HG03196 (cell line): Measurements from ENCODE around the gene PES1.
"Not testable (repeated sequence)": the region's sequence is repeated elsewhere in the genome, so short reads cannot be mapped to it uniquely, and the experiment has no call there.

Experiments used
- ATAC-seq: cut with Tn5 transposase; IDR thresholded peaks from one replicate; pipeline ENCODE4 v1.9.1; 2021; ENCODE audit not compliant: unreplicated experiment

PES1 gene

GRCh38 chr22:30591588-30592359 lies at the start of gene PES1:
PES1 (minus strand) TSS chr22:30591910; CDS start chr22:30591833, 77 bp downstream.
- ATAC-seq = peak; percentile 91

GRCh38 chr22:30640839-30641430 lies 49.2 kb upstream of the PES1 start:
- ATAC-seq = no peak

GRCh38 chr22:30640361-30640760 lies 48.7 kb upstream of the PES1 start:
- no peak for ATAC-seq

GRCh38 chr22:30637701-30638114 lies 46.0 kb upstream of the PES1 start:
- ATAC-seq = no peak

- no peak for ATAC-seq
Observed at GRCh38 chr22:30636226-30637077, 44.7 kb upstream of the PES1 start.

- ATAC-seq = peak; percentile 57
Observed at GRCh38 chr22:30635273-30636225, 43.8 kb upstream of the PES1 start, which contains the start of gene SLC35E4. SLC35E4 (plus strand) TSS chr22:30635781; CDS start chr22:30636451, 670 bp downstream.

- ATAC-seq = peak; percentile 52
Observed at GRCh38 chr22:30634471-30635233, 42.9 kb upstream of the PES1 start.

- ATAC-seq = not testable (repeated sequence)
Observed at GRCh38 chr22:30631469-30631868, 39.8 kb upstream of the PES1 start.

- no peak for ATAC-seq
Observed at GRCh38 chr22:30628491-30628890, 36.8 kb upstream of the PES1 start.

GRCh38 chr22:30627471-30627870 lies 35.8 kb upstream of the PES1 start:
- ATAC-seq = no peak

- no peak for ATAC-seq
Observed at GRCh38 chr22:30626413-30626812, 34.7 kb upstream of the PES1 start.

- not testable (repeated sequence) for ATAC-seq
Observed at GRCh38 chr22:30619909-30620308, 28.2 kb upstream of the PES1 start.

GRCh38 chr22:30617819-30618218 lies 26.1 kb upstream of the PES1 start:
- ATAC-seq = no peak

GRCh38 chr22:30615543-30615954 lies 23.8 kb upstream of the PES1 start:
- no peak for ATAC-seq

- no peak for ATAC-seq
Observed at GRCh38 chr22:30614879-30615278, 23.2 kb upstream of the PES1 start.

- ATAC-seq = no peak
Observed at GRCh38 chr22:30614268-30614667, 22.6 kb upstream of the PES1 start.

GRCh38 chr22:30612789-30613188 lies 21.1 kb upstream of the PES1 start:
- ATAC-seq = no peak

GRCh38 chr22:30611197-30611596 lies 19.5 kb upstream of the PES1 start:
- no peak for ATAC-seq

- no peak for ATAC-seq
Observed at GRCh38 chr22:30610299-30610698, 18.6 kb upstream of the PES1 start.
